Breast epithelium (tissue), 3 donors: ENCODE measurements around the gene ASXL3.

Experiments used
- CTCF ChIP-seq, 3 donors: fragments of 450-650 bp; IDR thresholded peaks; one replicate each; pipeline ENCODE4 v1.5.1; 2016 to 2017; ENCODE audit warnings: antibody characterized with exemption in 3 of 3, mild to moderate bottlenecking in 3 of 3, moderate library complexity in 3 of 3
- POLR2A ChIP-seq: fragments of 450-650 bp; IDR thresholded peaks from one replicate; pipeline ENCODE4 v1.6.1; 2016; ENCODE audit warnings: antibody characterized with exemption, mild to moderate bottlenecking, moderate library complexity

GRCh38 chr18:33571998-33572787, 5.8 kb upstream of the ASXL3 start:
- no peak for TF ChIP-seq CTCF (IDR thresholded peaks at IDR 0.05)
- TF ChIP-seq POLR2A, result no peak
